Activated naive CD4-positive, alpha-beta T cell treated with anti-CD3 and anti-CD28 coated beads for 36 hours (primary cell): ENCODE measurements around the gene SLC35D3. TPM values are rescaled to one million over a fixed set of nuclear protein-coding genes. Genes with fewer than 3 reads are reported as not detected.
A peak's percentile ranks its signal among the peaks of the same experiment; 100 is the strongest.
"Not testable (repeated sequence)": the region's sequence is repeated elsewhere in the genome, so short reads cannot be mapped to it uniquely, and the experiment has no call there.

ENCODE experiments used
- CTCF ChIA-PET: fragments of 350-600 bp; sonication (Branson Sonifier 250); formaldehyde crosslinking; loops from one replicate; lab custom pipeline; 2021; ENCODE audit warnings: antibody characterized with exemption; lab: Charles Lee
- DNase-seq: peaks from one replicate; pipeline ENCODE4 v3.0.0-alpha.2; 2020
- H3K27ac Mint-ChIP-seq: one replicate; pipeline ENCODE4 v1.8.0; 2021; ENCODE audit warnings: mild to moderate bottlenecking, mixed read lengths
- H3K27me3 Mint-ChIP-seq: one replicate; pipeline ENCODE4 v1.8.0; 2021; ENCODE audit warnings: low read depth, mixed read lengths
- H3K36me3 Mint-ChIP-seq: one replicate; pipeline ENCODE4 v1.8.0; 2021; ENCODE audit warnings: low read depth, mixed read lengths
- H3K4me1 Mint-ChIP-seq: one replicate; pipeline ENCODE4 v1.8.0; 2021; ENCODE audit warnings: low read depth, mixed read lengths
- H3K4me3 Mint-ChIP-seq: one replicate; pipeline ENCODE4 v1.8.0; 2021; ENCODE audit warnings: mild to moderate bottlenecking, moderate library complexity, mixed read lengths
- H3K9me3 Mint-ChIP-seq: one replicate; pipeline ENCODE4 v1.8.0; 2021; ENCODE audit warnings: mixed read lengths
- intact Hi-C: fragments of 100-400 bp; cut with micrococcal nuclease; formaldehyde crosslinking; loops from one replicate; pipeline ENCODE4 v1.15.1; 2023
- total RNA-seq, 2 experiments: library from RNA; stranded (reverse); gene quantifications; one replicate each; pipeline ENCODE4 v1.2.3, GENCODE V29; 2021

The SLC35D3 gene
- total RNA-seq, 2 experiments from 2014 or later: not detected

- CTCF ChIA-PET: interaction anchor here (0.7 kb wide), 1 partner anchor 843 kb away, joined by 3 read pairs; no protein-coding TSS in a partner anchor
- H3K27me3 Mint-ChIP-seq: peaks cover 47% of the 10 kb centered on the region
- peaks cover 14% of the 10 kb centered on the region for H3K4me1 Mint-ChIP-seq
Observed at GRCh38 chr6:136926383-136926782, 4.3 kb downstream of the SLC35D3 start.

GRCh38 chr6:136927292-136927691 is 5.2 kb downstream of the SLC35D3 start:
- intact Hi-C loops: loop anchor here (1.0 to 5.0 kb wide), 4 partner anchors 85 to 344 kb away; no protein-coding TSS in a partner anchor
- H3K4me3 Mint-ChIP-seq: no peak overlapping the region
- peak; percentile 53 for DNase-seq
- H3K27me3 Mint-ChIP-seq: peaks cover 46% of the 10 kb centered on the region
- CTCF ChIA-PET: interaction anchor here (0.6 to 1.0 kb wide), 2 partner anchors 207 to 283 kb away, joined by 3 read pairs; no protein-coding TSS in a partner anchor
- no peak overlapping the region for H3K27ac Mint-ChIP-seq
- H3K9me3 Mint-ChIP-seq: no peaks in the 10 kb centered on the region
- peaks cover 13% of the 10 kb centered on the region for H3K4me1 Mint-ChIP-seq
- H3K36me3 Mint-ChIP-seq: no peaks in the 10 kb centered on the region

More at GRCh38 chr6:136926383-136926782, 4.3 kb downstream of the SLC35D3 start:
- no peak overlapping the region for H3K4me3 Mint-ChIP-seq
- H3K36me3 Mint-ChIP-seq: no peaks in the 10 kb centered on the region
- DNase-seq: no peak
- H3K27ac Mint-ChIP-seq: no peak overlapping the region
- intact Hi-C loops: loop anchor here (2.0 to 5.0 kb wide), 2 partner anchors 84 to 344 kb away; no protein-coding TSS in a partner anchor
- H3K9me3 Mint-ChIP-seq: no peaks in the 10 kb centered on the region

DNA sequence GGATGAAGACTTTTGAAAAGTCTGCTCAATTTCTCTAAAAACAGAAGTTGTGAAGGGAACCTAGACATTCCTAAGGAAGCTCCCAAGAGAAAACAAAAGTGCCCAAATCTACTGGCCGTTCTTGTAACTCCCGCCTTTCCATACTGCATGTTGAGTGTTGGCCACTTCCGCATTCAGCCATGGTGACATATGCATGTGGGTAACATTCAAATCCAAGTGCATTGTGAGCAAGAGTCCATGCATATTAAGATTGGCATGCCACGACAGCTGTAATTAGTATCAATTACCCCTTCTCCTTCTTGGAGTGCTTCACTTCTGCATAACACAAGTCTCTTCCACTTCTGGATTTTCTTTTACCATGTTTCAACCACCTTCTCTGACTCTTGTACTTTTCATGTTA is 8.4 kb downstream of the SLC35D3 start:
- Mint-ChIP-seq H3K9me3 (no peaks in the 10 kb centered on the region), H3K36me3 (no peaks in the 10 kb centered on the region), H3K4me1 (no peaks in the 10 kb centered on the region), H3K4me3 (no peak overlapping the region), H3K27ac (no peak overlapping the region), H3K27me3 (peaks cover 34% of the 10 kb centered on the region)
- intact Hi-C loops: no loop called here
- CTCF ChIA-PET: interaction anchor here (1.1 kb wide), 1 partner anchor 11 kb away, joined by 3 read pairs; no protein-coding TSS in a partner anchor
- DNase-seq: no peak

- intact Hi-C loops: no loop called here
- Mint-ChIP-seq H3K27ac (no peak overlapping the region), H3K4me3 (no peak overlapping the region), H3K27me3 (peaks cover 39% of the 10 kb centered on the region), H3K36me3 (no peaks in the 10 kb centered on the region), H3K9me3 (no peaks in the 10 kb centered on the region), H3K4me1 (no peaks in the 10 kb centered on the region)
- CTCF ChIA-PET: no interaction called here
- no peak for DNase-seq
Observed at GRCh38 chr6:136932599-136932998, 10.5 kb downstream of the SLC35D3 start.

GRCh38 chr6:136945072-136945471 is 23.0 kb downstream of the SLC35D3 start:
- CTCF ChIA-PET: interaction anchor here (0.6 kb wide), 1 partner anchor 36 kb away, joined by 3 read pairs; no protein-coding TSS in a partner anchor
- Mint-ChIP-seq H3K4me3 (no peak overlapping the region), H3K27ac (no peak overlapping the region), H3K4me1 (no peaks in the 10 kb centered on the region), H3K27me3 (peaks cover 4% of the 10 kb centered on the region), H3K36me3 (no peaks in the 10 kb centered on the region), H3K9me3 (peaks cover 11% of the 10 kb centered on the region)
- intact Hi-C loops: no loop called here
- DNase-seq: no peak

DNA sequence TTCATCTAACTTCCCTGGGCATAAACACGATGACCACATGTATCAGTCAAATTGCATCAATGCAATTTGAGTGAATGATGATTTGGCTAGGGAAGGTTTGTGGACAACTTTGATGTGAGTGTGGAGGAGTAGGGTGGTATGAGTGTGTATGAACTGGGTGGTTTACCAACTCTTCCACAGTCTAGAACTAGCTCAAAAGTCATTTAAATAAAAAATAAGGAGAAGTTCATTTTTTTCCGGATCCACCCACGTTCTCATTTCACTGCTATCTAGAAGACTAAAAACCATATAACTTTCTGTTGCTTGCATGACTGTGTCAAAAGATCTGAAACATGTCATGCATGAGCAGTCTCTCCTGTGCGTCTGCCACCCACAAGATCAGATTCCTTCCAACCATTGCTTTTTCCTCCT is 23.6 kb downstream of the SLC35D3 start:
- no peak for DNase-seq

DNA sequence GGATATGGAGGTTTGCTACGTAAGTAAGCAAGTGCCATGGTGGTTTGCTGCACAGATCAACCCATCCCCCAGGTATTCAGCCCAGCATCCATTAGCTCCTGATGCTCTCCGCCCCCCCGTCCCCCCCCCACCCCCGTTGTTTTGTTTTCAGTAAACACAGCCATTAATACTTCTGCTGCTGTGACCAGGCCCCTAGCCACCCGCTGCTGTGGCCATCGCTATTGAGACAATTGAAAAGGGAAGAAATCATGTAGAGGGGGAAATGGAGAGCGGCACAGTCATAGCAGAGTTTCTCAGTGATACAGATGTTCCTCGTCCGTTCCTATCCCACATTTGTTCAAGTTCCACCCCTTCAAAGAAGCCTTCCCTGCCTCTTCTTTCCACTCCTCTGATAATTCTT is 24.9 kb downstream of the SLC35D3 start:
- Mint-ChIP-seq H3K4me1 (no peaks in the 10 kb centered on the region), H3K27me3 (peaks cover 4% of the 10 kb centered on the region), H3K36me3 (no peaks in the 10 kb centered on the region), H3K4me3 (no peak overlapping the region), H3K27ac (no peak overlapping the region), H3K9me3 (peaks cover 3% of the 10 kb centered on the region)
- CTCF ChIA-PET: interaction anchor here (0.8 kb wide), 1 partner anchor 27 kb away, joined by 3 read pairs; no protein-coding TSS in a partner anchor
- DNase-seq: no peak
- intact Hi-C loops: no loop called here

More for the DNA sequence above, 23.6 kb downstream of the SLC35D3 start:
- no peak overlapping the region for H3K27ac Mint-ChIP-seq
- H3K9me3 Mint-ChIP-seq: peaks cover 11% of the 10 kb centered on the region
- CTCF ChIA-PET: interaction anchor here (0.6 kb wide), 1 partner anchor 36 kb away, joined by 3 read pairs; no protein-coding TSS in a partner anchor
- H3K36me3 Mint-ChIP-seq: no peaks in the 10 kb centered on the region
- H3K27me3 Mint-ChIP-seq: peaks cover 4% of the 10 kb centered on the region
- intact Hi-C loops: no loop called here
- no peak overlapping the region for H3K4me3 Mint-ChIP-seq
- H3K4me1 Mint-ChIP-seq: no peaks in the 10 kb centered on the region

- H3K27me3 Mint-ChIP-seq, H3K27ac Mint-ChIP-seq, intact Hi-C loops, DNase-seq, H3K9me3 Mint-ChIP-seq, H3K4me1 Mint-ChIP-seq, H3K36me3 Mint-ChIP-seq, CTCF ChIA-PET, H3K4me3 Mint-ChIP-seq: not testable (repeated sequence)
Observed at GRCh38 chr6:136949957-136950356, 27.9 kb downstream of the SLC35D3 start.

GRCh38 chr6:136950436-136951126 is 28.5 kb downstream of the SLC35D3 start:
- H3K36me3 Mint-ChIP-seq: no peaks in the 10 kb centered on the region

DNA sequence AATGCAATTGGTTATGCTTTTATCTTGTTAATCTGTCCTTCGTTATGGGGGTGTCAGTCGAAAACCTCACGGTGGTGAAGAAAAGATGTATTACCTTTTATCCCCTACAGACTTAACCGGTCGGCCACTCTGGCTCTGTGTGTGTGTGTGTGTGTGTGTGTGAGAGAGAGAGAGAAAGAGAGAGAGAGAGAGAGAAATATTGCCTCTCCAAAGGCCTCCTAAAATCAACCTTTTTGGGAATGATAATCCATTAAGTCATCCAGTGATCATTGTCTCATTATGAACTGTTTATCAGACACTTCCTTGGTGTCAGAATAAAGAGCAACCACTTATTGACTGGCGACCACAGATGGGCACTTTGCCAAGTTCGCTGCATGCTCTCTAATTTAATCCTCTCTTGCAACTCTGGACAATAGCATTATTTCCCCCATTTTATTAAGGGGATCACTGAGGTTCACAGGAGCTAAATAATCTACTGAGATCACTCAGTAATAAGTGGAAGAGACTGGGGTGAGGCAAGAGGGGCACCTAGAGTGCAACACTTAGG is 30.7 kb downstream of the SLC35D3 start:
- DNase-seq: no peak
- peaks cover 3% of the 10 kb centered on the region for H3K9me3 Mint-ChIP-seq
- peaks cover 7% of the 10 kb centered on the region for H3K4me1 Mint-ChIP-seq
- H3K4me3 Mint-ChIP-seq: no peak overlapping the region
- no peaks in the 10 kb centered on the region for H3K27me3 Mint-ChIP-seq
- CTCF ChIA-PET: no interaction called here
- H3K27ac Mint-ChIP-seq: no peak overlapping the region
- intact Hi-C loops: no loop called here
- no peaks in the 10 kb centered on the region for H3K36me3 Mint-ChIP-seq

More at GRCh38 chr6:136950436-136951126, 28.5 kb downstream of the SLC35D3 start:
- intact Hi-C loops: no loop called here
- CTCF ChIA-PET: no interaction called here
- H3K27ac Mint-ChIP-seq: no peak overlapping the region
- H3K4me3 Mint-ChIP-seq: no peak overlapping the region
- peaks cover 2% of the 10 kb centered on the region for H3K27me3 Mint-ChIP-seq
- no peaks in the 10 kb centered on the region for H3K4me1 Mint-ChIP-seq
- H3K9me3 Mint-ChIP-seq: peaks cover 3% of the 10 kb centered on the region
- no peak for DNase-seq

DNA sequence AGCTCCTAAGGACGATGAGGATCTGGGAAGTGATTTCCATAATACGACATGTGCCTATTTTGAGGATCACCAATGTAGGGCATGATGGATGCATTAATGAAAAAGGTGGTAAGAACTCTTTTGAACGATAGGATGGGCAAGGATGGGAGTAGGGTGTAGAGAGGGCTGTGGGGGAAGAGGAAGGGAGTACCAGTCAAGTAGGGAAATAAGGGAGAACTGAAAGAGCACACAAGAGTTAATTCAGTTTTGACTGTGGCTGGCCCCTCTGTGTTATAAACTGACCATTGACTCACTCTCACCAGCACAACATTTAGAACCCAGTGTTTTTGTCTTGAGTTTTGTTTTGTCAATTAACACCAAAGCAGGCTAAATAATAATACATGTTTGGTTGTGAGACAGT is 33.0 kb downstream of the SLC35D3 start:
- H3K36me3 Mint-ChIP-seq: no peaks in the 10 kb centered on the region
- H3K4me1 Mint-ChIP-seq: peaks cover 7% of the 10 kb centered on the region
- H3K4me3 Mint-ChIP-seq: no peak overlapping the region
- peaks cover 2% of the 10 kb centered on the region for H3K27me3 Mint-ChIP-seq
- no peak overlapping the region for H3K27ac Mint-ChIP-seq
- intact Hi-C loops: no loop called here
- no peak for DNase-seq
- CTCF ChIA-PET: interaction anchor here (0.6 kb wide), 1 partner anchor 1049 kb away, joined by 3 read pairs; no protein-coding TSS in a partner anchor
- no peaks in the 10 kb centered on the region for H3K9me3 Mint-ChIP-seq

GRCh38 chr6:136956590-136957544 is 34.8 kb downstream of the SLC35D3 start:
- intact Hi-C loops: no loop called here

More at GRCh38 chr6:136956590-136957544, 34.8 kb downstream of the SLC35D3 start:
- peaks cover 2% of the 10 kb centered on the region for H3K27me3 Mint-ChIP-seq
- no peak overlapping the region for H3K27ac Mint-ChIP-seq
- no peaks in the 10 kb centered on the region for H3K9me3 Mint-ChIP-seq
- no peak overlapping the region for H3K4me3 Mint-ChIP-seq
- H3K36me3 Mint-ChIP-seq: no peaks in the 10 kb centered on the region
- H3K4me1 Mint-ChIP-seq: peaks cover 7% of the 10 kb centered on the region
- no peak for DNase-seq
- CTCF ChIA-PET: interaction anchor here (0.8 kb wide), 1 partner anchor 111 kb away, joined by 3 read pairs; no protein-coding TSS in a partner anchor
